ENCODE measurements around the gene FAM222A. TPM values are rescaled to one million over a fixed set of nuclear protein-coding genes. Genes with fewer than 3 reads are reported as not detected.
A peak's percentile ranks its signal among the peaks of the same experiment; 100 is the strongest.

Gene FAM222A
- total and polyA plus RNA-seq, 2 of the 4 experiments (the other 2 are of a cell fraction), result under 0.01 to 0.32 TPM

DNA sequence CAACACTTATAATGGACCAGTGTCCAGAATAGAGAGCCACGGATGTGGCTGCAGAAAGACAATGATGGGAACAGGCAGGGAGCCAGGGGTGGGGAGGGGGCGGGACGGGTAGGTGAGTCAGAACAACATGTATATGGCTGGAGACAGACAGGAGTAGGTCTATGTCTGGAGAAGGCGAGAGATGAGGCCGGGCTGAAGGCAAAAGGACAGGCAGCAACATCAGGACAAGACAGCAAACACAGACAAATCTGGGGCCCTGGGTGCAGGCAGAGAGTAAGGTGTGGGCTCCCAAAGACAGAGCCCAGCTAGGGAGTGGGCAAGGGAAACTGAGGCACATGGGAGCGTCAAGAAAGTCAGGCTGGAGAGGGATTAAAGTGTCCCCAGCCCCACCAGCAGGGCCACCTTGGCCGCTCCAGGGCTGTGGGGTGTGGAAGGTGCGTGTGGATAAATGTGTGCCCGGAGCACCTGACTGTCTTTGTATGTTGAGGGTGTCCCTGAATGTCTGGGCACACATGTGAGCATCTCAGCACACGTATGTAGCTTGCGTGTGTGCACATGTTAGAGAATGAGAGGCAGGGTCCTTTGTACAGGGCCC, 44.1 kb downstream of the FAM222A start:
- no peak overlapping the region for H2BK5ac ChIP-seq (ENCODE audit: low read depth, low read length, poor library complexity, severe bottlenecking)
- WGBS, 2 experiments (ENCODE audit: extremely low coverage in 2 of 2, insufficient read length in 1 of 2), result 57% methylated on average over 5 of the region's 11 CpGs; no CpG with 5 or more reads in 1 of the 2 experiments
- no TSS peak for BruUV-seq (replicated peaks)
- H3K18ac ChIP-seq (ENCODE audit: low read depth, low read length), result no peak overlapping the region
- H2BK15ac ChIP-seq (ENCODE audit: low read depth, low read length), result no peak overlapping the region
- H3K9me1 ChIP-seq (ENCODE audit: insufficient read depth, low read length), result no peaks in the 10 kb centered on the region
- H3K27me3 ChIP-seq (ENCODE audit: control insufficient read depth, insufficient read depth, low read length), result peaks cover 23% of the 10 kb centered on the region; the same call in 1 of the 2 replicates
- H2BK120ac ChIP-seq (ENCODE audit: low read depth, low read length), result no peak overlapping the region
- DNase-seq (no peak), ATAC-seq (ENCODE audit: low read depth) (no peak)
- H3K4me3 ChIP-seq (ENCODE audit: insufficient read depth, low read depth, low read length), result no peak overlapping the region
- H4K5ac ChIP-seq (ENCODE audit: low read depth, low read length), result no peak overlapping the region
- ChIA-PET CTCF (interaction anchor here (1.5 kb wide), 1 partner anchor 160 kb away, joined by 6 read pairs; no protein-coding TSS in a partner anchor), POLR2A (ENCODE audit: unreplicated experiment) (no interaction called here)
- dilution Hi-C loops (cut with HindIII; ENCODE audit: low sequenced_read_pairs, unreplicated experiment), result no loop called here
- no peak overlapping the region for H4K8ac ChIP-seq (ENCODE audit: low read depth in 2 of 2, low read length in 2 of 2)
- no peaks in the 10 kb centered on the region for H3K36me3 ChIP-seq (ENCODE audit: control insufficient read depth, insufficient read depth, low read length)
- no peak overlapping the region for H3K4ac ChIP-seq (ENCODE audit: low read depth, low read length)
- no peak overlapping the region for H3K14ac ChIP-seq (replicated peaks; ENCODE audit: low read depth, low read length)
- no peak overlapping the region for H3K4me2 ChIP-seq (ENCODE audit: low read depth, low read length)
- H3K79me1 ChIP-seq (ENCODE audit: low read depth in 1 of 2, low read length in 2 of 2), result no peaks in the 10 kb centered on the region
- no peaks in the 10 kb centered on the region for H3K4me1 ChIP-seq (ENCODE audit: control insufficient read depth, insufficient read depth, low read length)
- H2AK9ac ChIP-seq (replicated peaks; ENCODE audit: low read depth, low read length, poor library complexity), result no peak overlapping the region
- no peak overlapping the region for H3K23ac ChIP-seq (ENCODE audit: low read depth, low read length)
- no peak for TF ChIP-seq MAZ (IDR thresholded peaks at IDR 0.05; ENCODE audit: borderline replicate concordance, low read depth, low read length)
- TF ChIP-seq, protein P1, sequence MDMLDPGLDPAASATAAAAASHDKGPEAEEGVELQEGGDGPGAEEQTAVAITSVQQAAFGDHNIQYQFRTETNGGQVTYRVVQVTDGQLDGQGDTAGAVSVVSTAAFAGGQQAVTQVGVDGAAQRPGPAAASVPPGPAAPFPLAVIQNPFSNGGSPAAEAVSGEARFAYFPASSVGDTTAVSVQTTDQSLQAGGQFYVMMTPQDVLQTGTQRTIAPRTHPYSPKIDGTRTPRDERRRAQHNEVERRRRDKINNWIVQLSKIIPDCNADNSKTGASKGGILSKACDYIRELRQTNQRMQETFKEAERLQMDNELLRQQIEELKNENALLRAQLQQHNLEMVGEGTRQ (IDR thresholded peaks at IDR 0.05; ENCODE audit: low read depth, low read length), result no peak
- no peak for TF ChIP-seq MXI1 (IDR thresholded peaks at IDR 0.05; ENCODE audit: borderline replicate concordance, low read depth, low read length)
- in situ Hi-C loops (cut with MboI; ENCODE audit: low sequenced_read_pairs), result no loop called here
- H3K56ac ChIP-seq (ENCODE audit: extremely low read depth, insufficient read depth, low read length), result no peak overlapping the region
- H3K9ac ChIP-seq (ENCODE audit: low read depth, low read length), result no peak overlapping the region
- peak overlapping the region; percentile 63 for H2AFZ ChIP-seq (replicated peaks; ENCODE audit: low read length, poor library complexity)
- no peak overlapping the region for H3K27ac ChIP-seq (ENCODE audit: insufficient read depth, low read length)
- H2BK20ac ChIP-seq (ENCODE audit: low read depth, low read length), result no peak overlapping the region
- H4K91ac ChIP-seq (ENCODE audit: insufficient read depth, low read depth, low read length), result no peak overlapping the region
- no peaks in the 10 kb centered on the region for H4K20me1 ChIP-seq (ENCODE audit: insufficient read depth, low read length)
- H2AK5ac ChIP-seq (ENCODE audit: low read depth, low read length), result no peak overlapping the region
- intact Hi-C loops (cut with micrococcal nuclease), result no loop called here
- no peaks in the 10 kb centered on the region; the same call in 1 of the 2 replicates for H3K9me3 ChIP-seq (ENCODE audit: control insufficient read depth, insufficient read depth, low read length)
